Thoracic aorta (tissue), 2 donors: ENCODE measurements around the gene SLC5A10. TPM values are rescaled to one million over a fixed set of nuclear protein-coding genes. Genes with fewer than 3 reads are reported as not detected.

Source experiments
- ATAC-seq: fragments of 150-250 bp; one replicate; pipeline ENCODE4 v1.8.0; 2017; ENCODE audit warnings: low read depth; ENCODE audit not compliant: insufficient number of reproducible peaks, low FRiP score
- DNase-seq: peaks from one replicate; pipeline ENCODE4 v3.0.0-alpha.2; 2020; ENCODE audit warnings: low spot score
- H3K27ac ChIP-seq, 2 donors: fragments of 200-600 bp; sonication (generic); 1 replicate in 1 of 2; 2 replicates in 1 of 2; pipeline ENCODE4 v1.5.1; 2016; ENCODE audit warnings: mild to moderate bottlenecking in 2 of 2, moderate library complexity in 2 of 2
- H3K27me3 ChIP-seq: fragments of 200-600 bp; sonication (generic); replicated peaks from 2 replicates; pipeline ENCODE4 v1.6.0; 2016; ENCODE audit warnings: mild to moderate bottlenecking; ENCODE audit not compliant: insufficient read depth
- H3K36me3 ChIP-seq: fragments of 200-600 bp; sonication (generic); one replicate; pipeline ENCODE4 v1.5.1; 2016
- H3K4me1 ChIP-seq, 2 donors: fragments of 200-600 bp; sonication (generic); 1 replicate in 1 of 2; 2 replicates in 1 of 2; pipeline versions ENCODE4 v1.5.1 to v1.6.0; 2016; ENCODE audit warnings: low read depth in 2 of 2, mild to moderate bottlenecking in 1 of 2; ENCODE audit not compliant: control insufficient read depth in 1 of 2
- H3K4me3 ChIP-seq: fragments of 200-600 bp; sonication (generic); 2 replicates; pipeline ENCODE4 v1.5.1; 2016; ENCODE audit warnings: mild to moderate bottlenecking
- H3K9me3 ChIP-seq: fragments of 200-600 bp; sonication (generic); 2 replicates; pipeline ENCODE4 v1.5.1; 2016
- total RNA-seq, 2 donors: library from RNA; depleted of rRNA; stranded (reverse); fragments of >200 nt; gene quantifications; one replicate each; pipeline versions ENCODE4 v1.1.0 to v1.2.3, GENCODE V29; 2016
- TF ChIP-seq, protein P1 (sequence below): fragments of 200-600 bp; sonication (generic); IDR thresholded peaks from one replicate; pipeline ENCODE4 v1.5.1; 2019; ENCODE audit warnings: antibody characterized with exemption

Gene SLC5A10
- total RNA-seq, 2 donors from 2014 or later = not detected

DNA sequence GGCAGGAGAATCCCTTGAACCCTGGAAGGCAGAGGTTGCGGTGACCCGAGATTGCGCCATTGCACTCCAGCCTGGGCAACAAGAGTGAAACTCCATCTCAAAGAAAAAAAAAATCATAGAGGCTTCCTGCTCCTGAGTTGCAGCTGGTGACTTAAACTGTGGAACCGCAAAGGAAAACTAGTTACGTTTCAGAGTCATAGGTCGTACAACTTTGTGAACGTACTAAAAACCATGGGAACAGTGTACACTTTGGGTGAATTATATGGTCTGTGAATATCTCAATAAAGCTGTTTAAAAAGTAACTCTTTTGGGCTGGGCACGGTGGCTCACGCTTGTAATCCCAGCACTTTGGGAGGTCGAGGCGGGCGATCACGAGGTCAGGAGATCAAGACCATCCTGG, 23.6 kb downstream of the SLC5A10 start:
- H3K4me3 ChIP-seq = no peak overlapping the region
- ATAC-seq = no peak
- no peaks in the 10 kb centered on the region for H3K9me3 ChIP-seq
- no peaks in the 10 kb centered on the region for H3K27me3 ChIP-seq
- TF ChIP-seq, protein P1, sequence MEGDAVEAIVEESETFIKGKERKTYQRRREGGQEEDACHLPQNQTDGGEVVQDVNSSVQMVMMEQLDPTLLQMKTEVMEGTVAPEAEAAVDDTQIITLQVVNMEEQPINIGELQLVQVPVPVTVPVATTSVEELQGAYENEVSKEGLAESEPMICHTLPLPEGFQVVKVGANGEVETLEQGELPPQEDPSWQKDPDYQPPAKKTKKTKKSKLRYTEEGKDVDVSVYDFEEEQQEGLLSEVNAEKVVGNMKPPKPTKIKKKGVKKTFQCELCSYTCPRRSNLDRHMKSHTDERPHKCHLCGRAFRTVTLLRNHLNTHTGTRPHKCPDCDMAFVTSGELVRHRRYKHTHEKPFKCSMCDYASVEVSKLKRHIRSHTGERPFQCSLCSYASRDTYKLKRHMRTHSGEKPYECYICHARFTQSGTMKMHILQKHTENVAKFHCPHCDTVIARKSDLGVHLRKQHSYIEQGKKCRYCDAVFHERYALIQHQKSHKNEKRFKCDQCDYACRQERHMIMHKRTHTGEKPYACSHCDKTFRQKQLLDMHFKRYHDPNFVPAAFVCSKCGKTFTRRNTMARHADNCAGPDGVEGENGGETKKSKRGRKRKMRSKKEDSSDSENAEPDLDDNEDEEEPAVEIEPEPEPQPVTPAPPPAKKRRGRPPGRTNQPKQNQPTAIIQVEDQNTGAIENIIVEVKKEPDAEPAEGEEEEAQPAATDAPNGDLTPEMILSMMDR = no peak
- H3K36me3 ChIP-seq = peaks cover 19% of the 10 kb centered on the region
- H3K4me1 ChIP-seq = no peaks in the 10 kb centered on the region
- no peak overlapping the region for H3K27ac ChIP-seq
- no peak for DNase-seq

DNA sequence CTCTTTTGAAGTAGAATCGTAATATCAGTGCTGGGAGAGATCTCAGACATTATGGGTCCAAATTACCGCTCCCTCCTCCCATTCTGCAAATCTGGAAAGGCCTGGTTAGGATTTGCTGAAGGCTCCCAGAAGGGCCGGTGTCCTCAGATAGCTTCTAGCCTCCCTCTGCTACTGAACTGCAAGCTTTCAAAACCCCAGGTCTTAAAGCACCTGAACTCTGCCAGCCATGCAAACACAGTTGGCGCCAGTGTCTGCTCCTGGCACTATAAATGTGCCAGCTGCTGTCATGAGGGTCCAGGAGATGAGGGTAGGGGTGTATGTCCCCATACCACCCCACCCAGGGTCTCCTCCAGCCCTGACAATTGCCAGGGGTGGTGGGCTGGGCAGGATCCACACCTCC, 24.2 kb downstream of the SLC5A10 start:
- H3K4me3 ChIP-seq = no peak overlapping the region
- no peak overlapping the region for H3K27ac ChIP-seq
- H3K36me3 ChIP-seq = peaks cover 19% of the 10 kb centered on the region
- ATAC-seq = no peak
- H3K4me1 ChIP-seq = no peaks in the 10 kb centered on the region
- TF ChIP-seq, protein P1 = no peak
- DNase-seq = no peak
- H3K27me3 ChIP-seq = no peaks in the 10 kb centered on the region
- H3K9me3 ChIP-seq = no peaks in the 10 kb centered on the region

DNA sequence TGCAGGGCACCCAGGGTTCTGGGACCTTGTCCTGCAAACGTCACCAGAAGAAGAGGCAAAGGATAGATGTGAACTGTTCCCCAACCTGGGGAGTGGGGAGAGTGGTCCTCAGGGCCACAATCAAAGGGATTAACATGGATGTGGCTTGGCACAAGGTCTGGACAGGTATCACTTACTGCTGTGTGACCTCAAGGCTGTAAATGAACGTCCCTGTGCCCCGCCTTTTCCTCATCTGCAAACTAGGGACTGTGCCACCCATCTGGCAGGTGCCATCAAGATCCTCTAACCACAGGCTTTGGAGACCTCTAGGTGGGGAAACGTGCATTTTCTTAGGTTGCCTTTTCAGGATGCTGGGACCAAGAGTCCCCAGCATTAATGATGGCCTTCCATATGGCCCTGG, 25.1 kb downstream of the SLC5A10 start:
- Histone ChIP-seq H3K9me3 (no peaks in the 10 kb centered on the region), H3K4me1 (no peaks in the 10 kb centered on the region), H3K36me3 (peaks cover 19% of the 10 kb centered on the region), H3K27me3 (no peaks in the 10 kb centered on the region), H3K27ac (no peak overlapping the region), H3K4me3 (no peak overlapping the region)
- ATAC-seq = no peak
- TF ChIP-seq, protein P1 = no peak
- no peak for DNase-seq

DNA sequence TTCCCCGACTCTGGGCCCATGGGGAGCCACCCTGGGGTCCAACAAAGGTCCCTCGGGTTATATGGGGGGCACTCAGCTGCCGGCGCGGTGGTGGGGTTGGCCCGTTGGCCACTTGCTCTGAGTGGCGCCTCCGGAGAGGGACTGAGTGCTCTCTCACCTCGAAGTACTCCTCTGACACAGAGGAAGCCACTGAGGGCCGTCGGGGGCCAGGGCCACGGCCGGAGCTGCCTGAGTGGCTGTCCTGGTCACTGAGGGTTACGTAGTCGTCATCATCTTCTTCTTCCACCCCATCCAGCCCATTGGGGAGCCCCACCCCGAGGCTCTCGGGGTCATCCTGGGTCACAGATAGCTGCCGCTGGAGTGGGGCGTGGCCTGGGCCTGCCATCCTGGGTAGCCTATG, 25.7 kb downstream of the SLC5A10 start:
- H3K27me3 ChIP-seq = no peaks in the 10 kb centered on the region
- peaks cover 19% of the 10 kb centered on the region for H3K36me3 ChIP-seq
- no peak for ATAC-seq
- H3K4me1 ChIP-seq = no peaks in the 10 kb centered on the region
- no peak overlapping the region for H3K27ac ChIP-seq
- TF ChIP-seq, protein P1 = no peak
- no peak overlapping the region for H3K4me3 ChIP-seq
- no peaks in the 10 kb centered on the region for H3K9me3 ChIP-seq
- no peak for DNase-seq

DNA sequence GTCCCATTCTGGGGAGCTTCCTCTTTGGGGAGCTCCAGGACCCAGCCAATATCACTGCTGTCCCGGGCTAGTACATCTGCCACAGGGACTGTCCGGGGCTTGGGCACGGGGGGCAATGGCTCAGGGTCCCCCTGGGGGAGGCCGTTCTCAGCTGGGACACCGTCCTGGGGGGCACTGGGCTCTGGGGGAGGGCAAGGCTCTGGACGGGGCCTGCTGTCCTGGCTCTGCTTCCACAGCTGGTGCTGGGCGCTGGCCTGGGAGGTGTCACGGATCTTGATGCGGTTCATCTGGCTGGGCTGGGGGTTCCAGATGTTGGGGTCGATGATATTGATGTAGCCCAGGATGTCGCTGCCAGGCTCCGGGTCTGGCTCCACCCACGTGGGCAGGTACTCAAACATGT, 26.1 kb downstream of the SLC5A10 start:
- H3K4me3 ChIP-seq = no peak overlapping the region
- no peaks in the 10 kb centered on the region for H3K27me3 ChIP-seq
- no peaks in the 10 kb centered on the region for H3K4me1 ChIP-seq
- peaks cover 19% of the 10 kb centered on the region for H3K36me3 ChIP-seq
- TF ChIP-seq, protein P1 = no peak
- ATAC-seq = no peak
- H3K27ac ChIP-seq = no peak overlapping the region
- DNase-seq = no peak
- no peaks in the 10 kb centered on the region for H3K9me3 ChIP-seq
